Endothelial cell (in vitro differentiated cells): Measurements from ENCODE around the gene ANO10. TPM values are rescaled to one million over a fixed set of nuclear protein-coding genes. Genes with fewer than 3 reads are reported as not detected.

Experiments
- DNase-seq: peaks from one replicate; pipeline ENCODE4 v3.0.0; 2021; ENCODE audit warnings: low spot score
- H3K27ac Mint-ChIP-seq: one replicate; pipeline ENCODE4 v1.8.0; 2021; ENCODE audit warnings: mixed read lengths, inconsistent platforms; ENCODE audit not compliant: unreplicated experiment
- H3K27me3 Mint-ChIP-seq: one replicate; pipeline ENCODE4 v1.8.0; 2021; ENCODE audit warnings: mild to moderate bottlenecking, moderate library complexity, mixed read lengths, inconsistent platforms; ENCODE audit not compliant: unreplicated experiment
- H3K36me3 Mint-ChIP-seq: one replicate; pipeline ENCODE4 v1.8.0; 2021; ENCODE audit warnings: mild to moderate bottlenecking, low read depth, mixed read lengths, inconsistent platforms; ENCODE audit not compliant: unreplicated experiment
- H3K4me1 Mint-ChIP-seq: one replicate; pipeline ENCODE4 v1.8.0; 2021; ENCODE audit warnings: mild to moderate bottlenecking, mixed read lengths, inconsistent platforms; ENCODE audit not compliant: unreplicated experiment
- H3K4me3 Mint-ChIP-seq: one replicate; pipeline ENCODE4 v1.8.0; 2021; ENCODE audit warnings: mild to moderate bottlenecking, mixed read lengths, inconsistent platforms; ENCODE audit not compliant: unreplicated experiment
- H3K9me3 Mint-ChIP-seq: one replicate; pipeline ENCODE4 v1.8.0; 2021; ENCODE audit warnings: mixed read lengths, inconsistent platforms; ENCODE audit not compliant: unreplicated experiment
- CTCF ChIP-seq: fragments of 200-600 bp; sonication (generic); IDR thresholded peaks from one replicate; pipeline ENCODE4 v1.5.0; 2021; ENCODE audit warnings: antibody characterized with exemption; ENCODE audit not compliant: unreplicated experiment
- total RNA-seq: library from RNA; stranded (reverse); fragmentation: NEBNext Ultra II Directional; extraction: Animal tissue kit (Norgen Biotek cat#: 25700); gene quantifications from one replicate; pipeline ENCODE4 v1.2.1, GENCODE V29; 2021; ENCODE audit not compliant: unreplicated experiment

ANO10 gene
- total RNA-seq, 1 donor from 2014 or later = 112 TPM

GRCh38 chr3:43411429-43411828 lies 210.4 kb downstream of the ANO10 start:
- no peak for TF ChIP-seq CTCF
- Mint-ChIP-seq H3K9me3 (no peaks in the 10 kb centered on the region), H3K27me3 (peaks cover 13% of the 10 kb centered on the region), H3K36me3 (peaks cover under 1% of the 10 kb centered on the region), H3K4me3 (no peak overlapping the region), H3K27ac (peak overlapping the region; percentile 67), H3K4me1 (peaks cover 56% of the 10 kb centered on the region)
- no peak for DNase-seq

- Mint-ChIP-seq H3K4me1 (peaks cover 51% of the 10 kb centered on the region), H3K9me3 (no peaks in the 10 kb centered on the region), H3K4me3 (no peak overlapping the region), H3K27ac (no peak overlapping the region), H3K36me3 (no peaks in the 10 kb centered on the region), H3K27me3 (peaks cover 13% of the 10 kb centered on the region)
- DNase-seq = no peak
- TF ChIP-seq CTCF = no peak
Measured at GRCh38 chr3:43410592-43410991, 211.2 kb downstream of the ANO10 start.

GRCh38 chr3:43409506-43409905 lies 212.3 kb downstream of the ANO10 start:
- Mint-ChIP-seq H3K9me3 (no peaks in the 10 kb centered on the region), H3K4me3 (no peak overlapping the region), H3K27ac (no peak overlapping the region), H3K27me3 (peaks cover 11% of the 10 kb centered on the region), H3K36me3 (no peaks in the 10 kb centered on the region), H3K4me1 (peaks cover 48% of the 10 kb centered on the region)
- TF ChIP-seq CTCF = no peak
- no peak for DNase-seq

GRCh38 chr3:43406643-43407023 lies 215.2 kb downstream of the ANO10 start:
- Mint-ChIP-seq H3K27me3 (peaks cover 5% of the 10 kb centered on the region), H3K27ac (no peak overlapping the region), H3K36me3 (peaks cover 5% of the 10 kb centered on the region), H3K4me3 (no peak overlapping the region), H3K9me3 (no peaks in the 10 kb centered on the region), H3K4me1 (peaks cover 32% of the 10 kb centered on the region)
- DNase-seq = no peak
- no peak for TF ChIP-seq CTCF

GRCh38 chr3:43405888-43406642 lies 215.7 kb downstream of the ANO10 start:
- TF ChIP-seq CTCF = no peak
- H3K4me3 Mint-ChIP-seq = no peak overlapping the region
- H3K27ac Mint-ChIP-seq = no peak overlapping the region
- H3K4me1 Mint-ChIP-seq = peaks cover 27% of the 10 kb centered on the region
- DNase-seq = no peak
- peaks cover 5% of the 10 kb centered on the region for H3K36me3 Mint-ChIP-seq
- no peaks in the 10 kb centered on the region for H3K9me3 Mint-ChIP-seq
- H3K27me3 Mint-ChIP-seq = peaks cover 5% of the 10 kb centered on the region
